ENCODE results near the gene PPP1R12A. TPM values are rescaled to one million over a fixed set of nuclear protein-coding genes. Genes with fewer than 3 reads are reported as not detected.

Gene PPP1R12A
- total RNA-seq, 4 donors from 2014 or later: 39.0 to 88.6 (median 47.5) TPM

- no peak overlapping the region for H3K27ac ChIP-seq
- H3K36me3 ChIP-seq: peaks cover 4% of the 10 kb centered on the region
- H3K27me3 ChIP-seq: no peaks in the 10 kb centered on the region
- no peak for TF ChIP-seq EP300 (IDR thresholded peaks at IDR 0.05)
- TF ChIP-seq POLR2A (IDR thresholded peaks at IDR 0.05): no peak
- TF ChIP-seq CTCF (IDR thresholded peaks at IDR 0.05): no peak
- no peak for TF ChIP-seq POLR2AphosphoS5 (IDR thresholded peaks at IDR 0.05)
- peaks cover 11% of the 10 kb centered on the region for H3K4me1 ChIP-seq
- no peak overlapping the region for H3K4me3 ChIP-seq
- no peaks in the 10 kb centered on the region for H3K9me3 ChIP-seq
- 74% methylated on average over 2 of the region's 2 CpGs for WGBS
- no peak for DNase-seq (ENCODE audit: low spot score in 2 of 2)
Measured at GRCh38 chr12:79873201-79873600, 61.7 kb downstream of the PPP1R12A start.

- WGBS: 80% methylated on average over 7 of the region's 7 CpGs
- H3K27me3 ChIP-seq: no peaks in the 10 kb centered on the region
- peaks cover 11% of the 10 kb centered on the region for H3K4me1 ChIP-seq
- no peaks in the 10 kb centered on the region for H3K9me3 ChIP-seq
- no peak overlapping the region for H3K4me3 ChIP-seq
- TF ChIP-seq POLR2AphosphoS5 (IDR thresholded peaks at IDR 0.05) (no peak), CTCF (IDR thresholded peaks at IDR 0.05) (no peak), EP300 (IDR thresholded peaks at IDR 0.05) (no peak), POLR2A (IDR thresholded peaks at IDR 0.05) (no peak)
- H3K27ac ChIP-seq: no peak overlapping the region
- no peak for DNase-seq (ENCODE audit: low spot score in 2 of 2)
- H3K36me3 ChIP-seq: peaks cover 15% of the 10 kb centered on the region
Measured at GRCh38 chr12:79871621-79872020, 63.3 kb downstream of the PPP1R12A start.

GRCh38 chr12:79870916-79871315, 64.0 kb downstream of the PPP1R12A start:
- H3K9me3 ChIP-seq: no peaks in the 10 kb centered on the region
- TF ChIP-seq POLR2A (IDR thresholded peaks at IDR 0.05): no peak
- no peak for TF ChIP-seq POLR2AphosphoS5 (IDR thresholded peaks at IDR 0.05)
- no peak for TF ChIP-seq EP300 (IDR thresholded peaks at IDR 0.05)
- H3K4me1 ChIP-seq: peaks cover 8% of the 10 kb centered on the region
- H3K27ac ChIP-seq: no peak overlapping the region
- peaks cover 15% of the 10 kb centered on the region for H3K36me3 ChIP-seq
- no peak overlapping the region for H3K4me3 ChIP-seq
- DNase-seq (ENCODE audit: low spot score in 2 of 2): no peak
- H3K27me3 ChIP-seq: no peaks in the 10 kb centered on the region

- peaks cover 11% of the 10 kb centered on the region for H3K36me3 ChIP-seq
- DNase-seq (ENCODE audit: low spot score in 2 of 2): no peak
- H3K4me1 ChIP-seq: no peaks in the 10 kb centered on the region
- no peak overlapping the region for H3K4me3 ChIP-seq
- H3K27me3 ChIP-seq: no peaks in the 10 kb centered on the region
- 95% methylated on average over 8 of the region's 8 CpGs for WGBS
- no peaks in the 10 kb centered on the region for H3K9me3 ChIP-seq
- H3K27ac ChIP-seq: no peak overlapping the region
- TF ChIP-seq CTCF (IDR thresholded peaks at IDR 0.05) (no peak), POLR2AphosphoS5 (IDR thresholded peaks at IDR 0.05) (no peak), EP300 (IDR thresholded peaks at IDR 0.05) (no peak), POLR2A (IDR thresholded peaks at IDR 0.05) (no peak)
Measured at GRCh38 chr12:79859646-79860045, 75.3 kb downstream of the PPP1R12A start.

- DNase-seq (ENCODE audit: low spot score in 2 of 2): no peak
- H3K4me3 ChIP-seq: no peak overlapping the region
- H3K27ac ChIP-seq: no peak overlapping the region
- peaks cover 11% of the 10 kb centered on the region for H3K36me3 ChIP-seq
- no peaks in the 10 kb centered on the region for H3K9me3 ChIP-seq
- no peak for TF ChIP-seq EP300 (IDR thresholded peaks at IDR 0.05)
- no peak for TF ChIP-seq CTCF (IDR thresholded peaks at IDR 0.05)
- TF ChIP-seq POLR2A (IDR thresholded peaks at IDR 0.05): no peak
- TF ChIP-seq POLR2AphosphoS5 (IDR thresholded peaks at IDR 0.05): no peak
- H3K4me1 ChIP-seq: no peaks in the 10 kb centered on the region
- WGBS: 97% methylated on average over 1 of the region's 1 CpG
- H3K27me3 ChIP-seq: no peaks in the 10 kb centered on the region
Measured at GRCh38 chr12:79858518-79858917, 76.4 kb downstream of the PPP1R12A start.

- Histone ChIP-seq H3K4me3 (no peak overlapping the region), H3K36me3 (peaks cover 11% of the 10 kb centered on the region), H3K4me1 (no peaks in the 10 kb centered on the region), H3K9me3 (no peaks in the 10 kb centered on the region), H3K27ac (no peak overlapping the region), H3K27me3 (no peaks in the 10 kb centered on the region)
- TF ChIP-seq POLR2A (IDR thresholded peaks at IDR 0.05) (no peak), POLR2AphosphoS5 (IDR thresholded peaks at IDR 0.05) (no peak), CTCF (IDR thresholded peaks at IDR 0.05) (no peak), EP300 (IDR thresholded peaks at IDR 0.05) (no peak)
- WGBS: 77% methylated on average over 2 of the region's 2 CpGs
- DNase-seq (ENCODE audit: low spot score in 2 of 2): no peak
Measured at GRCh38 chr12:79857675-79858074, 77.2 kb downstream of the PPP1R12A start.
